ENCODE results near the gene TMEM117. TPM values are rescaled to one million over a fixed set of nuclear protein-coding genes. Genes with fewer than 3 reads are reported as not detected.

TMEM117 gene
- total and polyA plus RNA-seq, 4 experiments from 2014 or later = 3.0 to 4.7 (median 3.8) TPM

GRCh38 chr12:44294649-44295048 lies 458.8 kb downstream of the TMEM117 start:
- Mint-ChIP-seq H3K27ac (no peak overlapping the region), H3K9me3 (peaks cover 0 to 37% (median 15%) of the 10 kb centered on the region in 8 donors), H3K4me3 (no peak overlapping the region), H3K27me3 (no peaks in the 10 kb centered on the region), H3K36me3 (peaks cover 1 to 6% of the 10 kb centered on the region in 2 donors), H3K4me1 (no peaks in the 10 kb centered on the region)
- no peaks in the 10 kb centered on the region for H3K36me3 ChIP-seq (ENCODE audit: insufficient read depth, low read length)
- ChIA-PET CTCF (ENCODE audit: partially characterized antibody) (no interaction called here), POLR2A (ENCODE audit: partially characterized antibody) (no interaction called here)
- H3K4me1 ChIP-seq (ENCODE audit: insufficient read depth, low read length) = no peaks in the 10 kb centered on the region
- H3K4me3 ChIP-seq (ENCODE audit: low read length in 2 of 2) = no peak overlapping the region
- no peaks in the 10 kb centered on the region for H3K27me3 ChIP-seq (ENCODE audit: insufficient read depth, low read length)
- no peak for DNase-seq
- intact Hi-C loops (cut with micrococcal nuclease) = no loop called here
- no peaks in the 10 kb centered on the region for H3K9me3 ChIP-seq (ENCODE audit: control insufficient read depth in 1 of 2, low read length in 2 of 2)
- no peak overlapping the region for H3K27ac ChIP-seq (ENCODE audit: low read depth, low read length)

- Histone ChIP-seq H3K36me3 (ENCODE audit: insufficient read depth, low read length) (no peaks in the 10 kb centered on the region), H3K9me3 (ENCODE audit: control insufficient read depth in 1 of 2, low read length in 2 of 2) (no peaks in the 10 kb centered on the region), H3K27me3 (ENCODE audit: insufficient read depth, low read length) (no peaks in the 10 kb centered on the region), H3K4me3 (ENCODE audit: low read length in 2 of 2) (no peak overlapping the region), H3K4me1 (ENCODE audit: insufficient read depth, low read length) (no peaks in the 10 kb centered on the region), H3K27ac (ENCODE audit: low read depth, low read length) (no peak overlapping the region)
- no peaks in the 10 kb centered on the region for H3K27me3 Mint-ChIP-seq
- H3K4me1 Mint-ChIP-seq = no peaks in the 10 kb centered on the region
- H3K9me3 Mint-ChIP-seq = peaks cover 0 to 30% (median 13%) of the 10 kb centered on the region in 8 donors
- CTCF ChIA-PET (ENCODE audit: partially characterized antibody) = no interaction called here
- intact Hi-C loops (cut with micrococcal nuclease) = no loop called here
- POLR2A ChIA-PET (ENCODE audit: partially characterized antibody) = no interaction called here
- no peak overlapping the region for H3K4me3 Mint-ChIP-seq
- no peak overlapping the region for H3K27ac Mint-ChIP-seq
- peaks cover 3 to 10% of the 10 kb centered on the region in 2 donors for H3K36me3 Mint-ChIP-seq
- DNase-seq = no peak
Observed at GRCh38 chr12:44295958-44296623, 460.2 kb downstream of the TMEM117 start.

GRCh38 chr12:44296624-44297197 lies 460.8 kb downstream of the TMEM117 start:
- Mint-ChIP-seq H3K9me3 (peaks cover 0 to 30% (median 12%) of the 10 kb centered on the region in 8 donors), H3K36me3 (peaks cover 3 to 13% of the 10 kb centered on the region in 2 donors), H3K27me3 (no peaks in the 10 kb centered on the region), H3K4me3 (no peak overlapping the region), H3K27ac (no peak overlapping the region), H3K4me1 (no peaks in the 10 kb centered on the region)
- H3K4me1 ChIP-seq (ENCODE audit: insufficient read depth, low read length) = no peaks in the 10 kb centered on the region
- ChIA-PET CTCF (ENCODE audit: partially characterized antibody) (no interaction called here), POLR2A (ENCODE audit: partially characterized antibody) (no interaction called here)
- H3K27ac ChIP-seq (ENCODE audit: low read depth, low read length) = no peak overlapping the region
- no peaks in the 10 kb centered on the region for H3K36me3 ChIP-seq (ENCODE audit: insufficient read depth, low read length)
- DNase-seq = no peak
- H3K9me3 ChIP-seq (ENCODE audit: control insufficient read depth in 1 of 2, low read length in 2 of 2) = no peaks in the 10 kb centered on the region
- H3K4me3 ChIP-seq (ENCODE audit: low read length in 2 of 2) = no peak overlapping the region
- H3K27me3 ChIP-seq (ENCODE audit: insufficient read depth, low read length) = no peaks in the 10 kb centered on the region
- intact Hi-C loops (cut with micrococcal nuclease) = no loop called here

GRCh38 chr12:44299524-44299923 lies 463.6 kb downstream of the TMEM117 start:
- CTCF ChIA-PET (ENCODE audit: partially characterized antibody) = no interaction called here
- Mint-ChIP-seq H3K27ac (no peak overlapping the region), H3K36me3 (peaks cover 10 to 22% of the 10 kb centered on the region in 2 donors), H3K27me3 (no peaks in the 10 kb centered on the region), H3K4me3 (no peak overlapping the region), H3K9me3 (peaks cover 0 to 18% (median 12%) of the 10 kb centered on the region in 8 donors), H3K4me1 (no peaks in the 10 kb centered on the region)
- Histone ChIP-seq H3K27me3 (ENCODE audit: insufficient read depth, low read length) (no peaks in the 10 kb centered on the region), H3K27ac (ENCODE audit: low read depth, low read length) (no peak overlapping the region), H3K9me3 (ENCODE audit: control insufficient read depth in 1 of 2, low read length in 2 of 2) (no peaks in the 10 kb centered on the region), H3K36me3 (ENCODE audit: insufficient read depth, low read length) (no peaks in the 10 kb centered on the region), H3K4me1 (ENCODE audit: insufficient read depth, low read length) (no peaks in the 10 kb centered on the region), H3K4me3 (ENCODE audit: low read length in 2 of 2) (no peak overlapping the region)
- POLR2A ChIA-PET (ENCODE audit: partially characterized antibody) = no interaction called here
- DNase-seq = no peak
- intact Hi-C loops (cut with micrococcal nuclease) = no loop called here

- DNase-seq = no peak
- Mint-ChIP-seq H3K4me3 (no peak overlapping the region), H3K27ac (no peak overlapping the region), H3K4me1 (no peaks in the 10 kb centered on the region), H3K27me3 (no peaks in the 10 kb centered on the region), H3K36me3 (peaks cover 0 to 5% of the 10 kb centered on the region in 2 donors), H3K9me3 (peaks cover 0 to 14% (median 5%) of the 10 kb centered on the region in 8 donors)
- no peaks in the 10 kb centered on the region for H3K4me1 ChIP-seq (ENCODE audit: insufficient read depth, low read length)
- ChIA-PET POLR2A (ENCODE audit: partially characterized antibody) (no interaction called here), CTCF (ENCODE audit: partially characterized antibody) (interaction anchor here (0.7 kb wide), 1 partner anchor 392 kb away, joined by 3 read pairs; no protein-coding TSS in a partner anchor)
- intact Hi-C loops (cut with micrococcal nuclease) = no loop called here
- no peaks in the 10 kb centered on the region for H3K36me3 ChIP-seq (ENCODE audit: insufficient read depth, low read length)
- H3K4me3 ChIP-seq (ENCODE audit: low read length in 2 of 2) = no peak overlapping the region
- H3K27me3 ChIP-seq (ENCODE audit: insufficient read depth, low read length) = no peaks in the 10 kb centered on the region
- no peaks in the 10 kb centered on the region for H3K9me3 ChIP-seq (ENCODE audit: control insufficient read depth in 1 of 2, low read length in 2 of 2)
- no peak overlapping the region for H3K27ac ChIP-seq (ENCODE audit: low read depth, low read length)
Observed at GRCh38 chr12:44307506-44308168, 471.8 kb downstream of the TMEM117 start.

- no peak overlapping the region for H3K4me3 ChIP-seq (ENCODE audit: low read length in 2 of 2)
- intact Hi-C loops (cut with micrococcal nuclease) = no loop called here
- Mint-ChIP-seq H3K27me3 (no peaks in the 10 kb centered on the region), H3K4me1 (peaks cover 0 to 2% (median 0%) of the 10 kb centered on the region in 4 donors), H3K36me3 (no peaks in the 10 kb centered on the region), H3K9me3 (peaks cover 0 to 9% (median 5%) of the 10 kb centered on the region in 8 donors), H3K27ac (no peak overlapping the region), H3K4me3 (no peak overlapping the region)
- H3K4me1 ChIP-seq (ENCODE audit: insufficient read depth, low read length) = no peaks in the 10 kb centered on the region
- H3K36me3 ChIP-seq (ENCODE audit: insufficient read depth, low read length) = no peaks in the 10 kb centered on the region
- ChIA-PET POLR2A (ENCODE audit: partially characterized antibody) (no interaction called here), CTCF (ENCODE audit: partially characterized antibody) (interaction anchor here (1.5 kb wide), 1 partner anchor 635 kb away, joined by 3 read pairs; no protein-coding TSS in a partner anchor)
- no peaks in the 10 kb centered on the region for H3K27me3 ChIP-seq (ENCODE audit: insufficient read depth, low read length)
- DNase-seq = no peak
- no peaks in the 10 kb centered on the region for H3K9me3 ChIP-seq (ENCODE audit: control insufficient read depth in 1 of 2, low read length in 2 of 2)
- H3K27ac ChIP-seq (ENCODE audit: low read depth, low read length) = no peak overlapping the region
Observed at GRCh38 chr12:44313188-44313587, 477.3 kb downstream of the TMEM117 start.

- ChIA-PET CTCF (ENCODE audit: partially characterized antibody) (interaction anchor here (1.5 kb wide), 1 partner anchor 635 kb away, joined by 3 read pairs; no protein-coding TSS in a partner anchor), POLR2A (ENCODE audit: partially characterized antibody) (no interaction called here)
- H3K36me3 Mint-ChIP-seq = no peaks in the 10 kb centered on the region
- peaks cover 0 to 2% (median 0%) of the 10 kb centered on the region in 4 donors for H3K4me1 Mint-ChIP-seq
- Histone ChIP-seq H3K27me3 (ENCODE audit: insufficient read depth, low read length) (no peaks in the 10 kb centered on the region), H3K27ac (ENCODE audit: low read depth, low read length) (no peak overlapping the region), H3K4me1 (ENCODE audit: insufficient read depth, low read length) (no peaks in the 10 kb centered on the region), H3K9me3 (ENCODE audit: control insufficient read depth in 1 of 2, low read length in 2 of 2) (no peaks in the 10 kb centered on the region), H3K36me3 (ENCODE audit: insufficient read depth, low read length) (no peaks in the 10 kb centered on the region), H3K4me3 (ENCODE audit: low read length in 2 of 2) (no peak overlapping the region)
- no peak for DNase-seq
- no peak overlapping the region for H3K4me3 Mint-ChIP-seq
- intact Hi-C loops (cut with micrococcal nuclease) = no loop called here
- peaks cover 0 to 9% (median 5%) of the 10 kb centered on the region in 8 donors for H3K9me3 Mint-ChIP-seq
- H3K27ac Mint-ChIP-seq = no peak overlapping the region
- no peaks in the 10 kb centered on the region for H3K27me3 Mint-ChIP-seq
Observed at GRCh38 chr12:44314007-44314500, 478.2 kb downstream of the TMEM117 start.
